WTC11 (cell line): ENCODE measurements around the gene SLITRK5. TPM values are rescaled to one million over a fixed set of nuclear protein-coding genes. Genes with fewer than 3 reads are reported as not detected.

ENCODE experiments used
- ATAC-seq: fragments of 200-7000 bp; cut with Tn5 transposase; 2 replicates; pipeline ENCODE4 v1.10.0; 2021; ENCODE audit warnings: mild to moderate bottlenecking, moderate library complexity
- CTCF ChIA-PET: fragments of 300-600 bp; sonication (Branson Sonifier 250); formaldehyde crosslinking; loops from one replicate; lab custom pipeline; 2021; ENCODE audit warnings: antibody characterized with exemption; lab: Charles Lee
- POLR2A ChIA-PET: fragments of 350-600 bp; sonication (Branson Sonifier 250); formaldehyde crosslinking; loops from one replicate; lab custom pipeline; 2021; ENCODE audit warnings: antibody characterized with exemption; lab: Charles Lee
- DNase-seq: peaks from one replicate; pipeline ENCODE4 v3.0.0; 2021; ENCODE audit warnings: low spot score
- H3K27ac Mint-ChIP-seq: 2 replicates; pipeline ENCODE4 v1.8.0; 2021; ENCODE audit warnings: mixed read lengths
- H3K27me3 Mint-ChIP-seq: 2 replicates; pipeline ENCODE4 v1.8.0; 2021; ENCODE audit warnings: low read depth, mild to moderate bottlenecking, moderate library complexity, mixed read lengths
- H3K36me3 Mint-ChIP-seq: 2 replicates; pipeline ENCODE4 v1.8.0; 2021; ENCODE audit warnings: mixed read lengths
- H3K4me1 Mint-ChIP-seq: 2 replicates; pipeline ENCODE4 v1.8.0; 2022; ENCODE audit warnings: mixed read lengths
- H3K4me3 Mint-ChIP-seq: 2 replicates; pipeline ENCODE4 v1.8.0; 2021; ENCODE audit warnings: mild to moderate bottlenecking, moderate library complexity, mixed read lengths
- H3K9me3 Mint-ChIP-seq: 2 replicates; pipeline ENCODE4 v1.8.0; 2021; ENCODE audit warnings: mixed read lengths
- AR ChIP-seq: fragments of 250-450 bp; sonication (Bioruptor Pico); IDR thresholded peaks from 2 replicates; pipeline ENCODE4 v1.9.0; 2021; ENCODE audit warnings: mild to moderate bottlenecking
- ESRRA ChIP-seq: sonication (generic); formaldehyde crosslinking; IDR thresholded peaks from 2 replicates; pipeline ENCODE4 v1.8.1; 2022; ENCODE audit warnings: mild to moderate bottlenecking, missing genetic modification reagents, borderline replicate concordance
- FOXK1 ChIP-seq: sonication (generic); formaldehyde crosslinking; IDR thresholded peaks from 2 replicates; pipeline ENCODE4 v1.8.0; 2022; ENCODE audit warnings: mild to moderate bottlenecking, moderate library complexity, missing genetic modification reagents
- FOXP1 ChIP-seq: sonication (generic); formaldehyde crosslinking; IDR thresholded peaks from 2 replicates; pipeline ENCODE4 v1.8.0; 2022; ENCODE audit warnings: missing genetic modification reagents, mild to moderate bottlenecking, moderate library complexity, borderline replicate concordance
- IRF2 ChIP-seq: sonication (generic); formaldehyde crosslinking; IDR thresholded peaks from 2 replicates; pipeline ENCODE4 v1.8.0; 2022; ENCODE audit warnings: low read depth, missing genetic modification reagents, borderline replicate concordance
- MXD4 ChIP-seq: fragments of 250-450 bp; sonication (Bioruptor Pico); IDR thresholded peaks from 2 replicates; pipeline ENCODE4 v1.8.0; 2021; ENCODE audit warnings: mild to moderate bottlenecking, moderate library complexity, borderline replicate concordance
- NR1H2 ChIP-seq: sonication (generic); formaldehyde crosslinking; IDR thresholded peaks from 2 replicates; pipeline ENCODE4 v1.9.0; 2021; ENCODE audit warnings: mild to moderate bottlenecking, moderate library complexity, missing genetic modification reagents
- OVOL2 ChIP-seq: fragments of 250-450 bp; sonication (Bioruptor Pico); IDR thresholded peaks from 2 replicates; pipeline ENCODE4 v1.9.0; 2021; ENCODE audit warnings: mild to moderate bottlenecking, borderline replicate concordance
- PREB ChIP-seq: sonication (generic); formaldehyde crosslinking; IDR thresholded peaks from 2 replicates; pipeline ENCODE4 v1.8.1; 2022; ENCODE audit warnings: mild to moderate bottlenecking, missing genetic modification reagents, moderate library complexity, borderline replicate concordance
- TEAD1 ChIP-seq: sonication (generic); formaldehyde crosslinking; IDR thresholded peaks from 2 replicates; pipeline ENCODE4 v1.8.0; 2022; ENCODE audit warnings: mild to moderate bottlenecking, missing genetic modification reagents
- TEAD4 ChIP-seq: sonication (generic); formaldehyde crosslinking; IDR thresholded peaks from 2 replicates; pipeline ENCODE4 v1.8.0; 2022; ENCODE audit warnings: mild to moderate bottlenecking, missing genetic modification reagents
- USF1 ChIP-seq: sonication (generic); formaldehyde crosslinking; IDR thresholded peaks from 2 replicates; pipeline ENCODE4 v1.8.0; 2022; ENCODE audit warnings: mild to moderate bottlenecking, missing genetic modification reagents
- ZNF416 ChIP-seq: fragments of 250-450 bp; sonication (Bioruptor Pico); IDR thresholded peaks from 2 replicates; pipeline ENCODE4 v1.9.0; 2021; ENCODE audit warnings: mild to moderate bottlenecking, inconsistent platforms
- total RNA-seq: library from RNA; stranded (reverse); gene quantifications from 3 replicates; pipeline ENCODE4 v1.2.3, GENCODE V29; 2021
- TF ChIP-seq, protein P1 (sequence below): fragments of 250-450 bp; sonication (Bioruptor Pico); IDR thresholded peaks from 2 replicates; pipeline ENCODE4 v1.9.0; 2021; ENCODE audit warnings: moderate library complexity, mild to moderate bottlenecking, inconsistent platforms, borderline replicate concordance
- TF ChIP-seq, protein P2 (sequence below): sonication (generic); formaldehyde crosslinking; IDR thresholded peaks from 2 replicates; pipeline ENCODE4 v1.8.1; 2023; ENCODE audit warnings: mild to moderate bottlenecking, missing genetic modification reagents, moderate library complexity

Gene SLITRK5
- total RNA-seq, 1 experiment from 2014 or later = 3.7 TPM

GRCh38 chr13:87674247-87674738 lies 3.1 kb downstream of the SLITRK5 start:
- ATAC-seq (no peak), DNase-seq (no peak)
- Mint-ChIP-seq H3K4me1 (peaks cover 40% of the 10 kb centered on the region), H3K27ac (no peak overlapping the region), H3K27me3 (peaks cover 65% of the 10 kb centered on the region), H3K4me3 (peak overlapping the region; percentile 92), H3K36me3 (peaks cover 16% of the 10 kb centered on the region), H3K9me3 (no peaks in the 10 kb centered on the region)
- ChIA-PET POLR2A (no interaction called here), CTCF (no interaction called here)
- TF ChIP-seq USF1 (CRISPR knock-in tag) (no peak), TEAD1 (no peak)
- TF ChIP-seq, protein P1, sequence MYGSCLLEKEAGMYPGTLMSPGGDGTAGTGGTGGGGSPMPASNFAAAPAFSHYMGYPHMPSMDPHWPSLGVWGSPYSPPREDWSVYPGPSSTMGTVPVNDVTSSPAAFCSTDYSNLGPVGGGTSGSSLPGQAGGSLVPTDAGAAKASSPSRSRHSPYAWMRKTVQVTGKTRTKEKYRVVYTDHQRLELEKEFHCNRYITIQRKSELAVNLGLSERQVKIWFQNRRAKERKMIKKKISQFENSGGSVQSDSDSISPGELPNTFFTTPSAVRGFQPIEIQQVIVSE (CRISPR knock-in tag) = no peak

- CTCF ChIA-PET = no interaction called here
- Mint-ChIP-seq H3K9me3 (no peaks in the 10 kb centered on the region), H3K27me3 (peaks cover 67% of the 10 kb centered on the region), H3K4me3 (no peak overlapping the region), H3K36me3 (peaks cover 16% of the 10 kb centered on the region), H3K27ac (no peak overlapping the region), H3K4me1 (peaks cover 36% of the 10 kb centered on the region)
- no peak for TF ChIP-seq MXD4 (CRISPR knock-in tag)
- no peak for TF ChIP-seq ZNF416 (CRISPR knock-in tag)
- no peak for TF ChIP-seq AR (CRISPR knock-in tag)
- TF ChIP-seq OVOL2 (CRISPR knock-in tag) = no peak
- TF ChIP-seq IRF2 = no peak
- no peak for TF ChIP-seq NR1H2
- TF ChIP-seq, protein P2, sequence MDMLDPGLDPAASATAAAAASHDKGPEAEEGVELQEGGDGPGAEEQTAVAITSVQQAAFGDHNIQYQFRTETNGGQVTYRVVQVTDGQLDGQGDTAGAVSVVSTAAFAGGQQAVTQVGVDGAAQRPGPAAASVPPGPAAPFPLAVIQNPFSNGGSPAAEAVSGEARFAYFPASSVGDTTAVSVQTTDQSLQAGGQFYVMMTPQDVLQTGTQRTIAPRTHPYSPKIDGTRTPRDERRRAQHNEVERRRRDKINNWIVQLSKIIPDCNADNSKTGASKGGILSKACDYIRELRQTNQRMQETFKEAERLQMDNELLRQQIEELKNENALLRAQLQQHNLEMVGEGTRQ (CRISPR knock-in tag) = no peak
- no peak for TF ChIP-seq PREB (CRISPR knock-in tag)
- TF ChIP-seq ESRRA (CRISPR knock-in tag) = no peak
- no peak for TF ChIP-seq TEAD4 (CRISPR knock-in tag)
- no peak for TF ChIP-seq FOXP1 (CRISPR knock-in tag)
- no peak for TF ChIP-seq TEAD1
- TF ChIP-seq, protein P1 (CRISPR knock-in tag) = no peak
- TF ChIP-seq FOXK1 (CRISPR knock-in tag) = no peak
- DNase-seq (no peak), ATAC-seq (no peak)
- POLR2A ChIA-PET = no interaction called here
Measured at GRCh38 chr13:87675851-87676250, 4.7 kb downstream of the SLITRK5 start.
